Upper lobe of right lung (tissue), 1 donor: ENCODE measurements around the gene ANKLE2. TPM values are rescaled to one million over a fixed set of nuclear protein-coding genes. Genes with fewer than 3 reads are reported as not detected.
"Not testable (repeated sequence)": the region's sequence is repeated elsewhere in the genome, so short reads cannot be mapped to it uniquely, and the experiment has no call there.

Experiments
- ATAC-seq: fragments of 200-7000 bp; cut with Tn5 transposase; one replicate; pipeline ENCODE4 v1.9.1; 2020; ENCODE audit warnings: mild to moderate bottlenecking, moderate library complexity
- DNase-seq: peaks from one replicate; pipeline ENCODE4 v3.0.0-alpha.2; 2020
- H3K27ac ChIP-seq: fragments of 200-600 bp; one replicate; pipeline ENCODE4 v1.8.0; 2022
- H3K27me3 ChIP-seq: fragments of 200-600 bp; one replicate; pipeline ENCODE4 v1.8.0; 2022; ENCODE audit warnings: mild to moderate bottlenecking
- H3K36me3 ChIP-seq: fragments of 200-600 bp; one replicate; pipeline ENCODE4 v1.8.0; 2022
- H3K4me1 ChIP-seq: fragments of 200-600 bp; one replicate; pipeline ENCODE4 v1.8.0; 2022
- H3K4me3 ChIP-seq: fragments of 200-600 bp; one replicate; pipeline ENCODE4 v1.8.0; 2022; ENCODE audit warnings: mild to moderate bottlenecking
- H3K9me3 ChIP-seq: fragments of 200-600 bp; one replicate; pipeline ENCODE4 v1.8.0; 2022
- CTCF ChIP-seq: fragments of 200-600 bp; IDR thresholded peaks from one replicate; pipeline ENCODE4 v1.8.0; 2022; ENCODE audit warnings: antibody characterized with exemption
- intact Hi-C: fragments of 100-400 bp; cut with DNase I; formaldehyde crosslinking; loops from one replicate; pipeline ENCODE4 v1.11.0; 2022
- total RNA-seq: library from RNA; stranded (reverse); fragmentation: NEBNext Ultra II Directional; extraction: Animal tissue kit (Norgen Biotek cat#: 25700); gene quantifications from one replicate; pipeline ENCODE4 v1.2.1, GENCODE V29; 2021
- donor health status: DM: no; HTN: yes; CAD: no; lungs with severe emphysema.

ANKLE2 gene
- total RNA-seq, 1 donor from 2014 or later, result 60.2 TPM

- intact Hi-C loops, result no loop called here
- H3K36me3 ChIP-seq, result peaks cover 83% of the 10 kb centered on the region
- peak; percentile 47 for ATAC-seq
These were observed 22.4 kb upstream of the ANKLE2 start for GRCh38 chr12:132783917-132784531.

GRCh38 chr12:132781938-132782337, 20.3 kb upstream of the ANKLE2 start:
- ATAC-seq, result no peak
- no peak overlapping the region for H3K27ac ChIP-seq
- H3K9me3 ChIP-seq, result no peaks in the 10 kb centered on the region
- no peaks in the 10 kb centered on the region for H3K27me3 ChIP-seq
- no peak for TF ChIP-seq CTCF
- intact Hi-C loops, result no loop called here
- H3K4me1 ChIP-seq, result no peaks in the 10 kb centered on the region
- no peak for DNase-seq
- peaks cover 89% of the 10 kb centered on the region for H3K36me3 ChIP-seq
- no peak overlapping the region for H3K4me3 ChIP-seq

More at GRCh38 chr12:132783917-132784531, 22.4 kb upstream of the ANKLE2 start:
- Histone ChIP-seq H3K4me1 (no peaks in the 10 kb centered on the region), H3K27ac (no peak overlapping the region), H3K27me3 (no peaks in the 10 kb centered on the region), H3K9me3 (no peaks in the 10 kb centered on the region), H3K4me3 (no peak overlapping the region)
- TF ChIP-seq CTCF, result no peak
- no peak for DNase-seq

GRCh38 chr12:132779781-132780353, 18.2 kb upstream of the ANKLE2 start:
- TF ChIP-seq CTCF, result no peak
- peak; percentile 11 for ATAC-seq

GRCh38 chr12:132777614-132778013, 16.0 kb upstream of the ANKLE2 start:
- Histone ChIP-seq H3K4me3 (no peak overlapping the region), H3K27ac (no peak overlapping the region), H3K4me1 (no peaks in the 10 kb centered on the region), H3K27me3 (no peaks in the 10 kb centered on the region), H3K36me3 (peaks cover 87% of the 10 kb centered on the region), H3K9me3 (no peaks in the 10 kb centered on the region)
- DNase-seq (no peak), ATAC-seq (no peak)
- intact Hi-C loops, result no loop called here
- no peak for TF ChIP-seq CTCF

More at GRCh38 chr12:132779781-132780353, 18.2 kb upstream of the ANKLE2 start:
- peaks cover 87% of the 10 kb centered on the region for H3K36me3 ChIP-seq
- H3K27me3 ChIP-seq, result no peaks in the 10 kb centered on the region
- no peaks in the 10 kb centered on the region for H3K9me3 ChIP-seq
- H3K4me3 ChIP-seq, result no peak overlapping the region
- intact Hi-C loops, result no loop called here
- no peak overlapping the region for H3K27ac ChIP-seq
- no peaks in the 10 kb centered on the region for H3K4me1 ChIP-seq
- DNase-seq, result no peak

GRCh38 chr12:132776816-132777568, 15.4 kb upstream of the ANKLE2 start:
- intact Hi-C loops, result no loop called here
- Histone ChIP-seq H3K4me3 (no peak overlapping the region), H3K9me3 (no peaks in the 10 kb centered on the region), H3K27me3 (no peaks in the 10 kb centered on the region), H3K27ac (no peak overlapping the region), H3K4me1 (no peaks in the 10 kb centered on the region), H3K36me3 (peaks cover 86% of the 10 kb centered on the region)
- no peak for DNase-seq
- TF ChIP-seq CTCF, result no peak
- no peak for ATAC-seq

- H3K36me3 ChIP-seq, result peaks cover 86% of the 10 kb centered on the region
- ATAC-seq, H3K4me1 ChIP-seq, H3K9me3 ChIP-seq, H3K27me3 ChIP-seq, intact Hi-C loops, H3K27ac ChIP-seq, DNase-seq, H3K4me3 ChIP-seq: not testable (repeated sequence)
These were observed 14.6 kb upstream of the ANKLE2 start for GRCh38 chr12:132776230-132776625.
